ENCODE data around the gene GMEB1.

GMEB1 gene

DNA sequence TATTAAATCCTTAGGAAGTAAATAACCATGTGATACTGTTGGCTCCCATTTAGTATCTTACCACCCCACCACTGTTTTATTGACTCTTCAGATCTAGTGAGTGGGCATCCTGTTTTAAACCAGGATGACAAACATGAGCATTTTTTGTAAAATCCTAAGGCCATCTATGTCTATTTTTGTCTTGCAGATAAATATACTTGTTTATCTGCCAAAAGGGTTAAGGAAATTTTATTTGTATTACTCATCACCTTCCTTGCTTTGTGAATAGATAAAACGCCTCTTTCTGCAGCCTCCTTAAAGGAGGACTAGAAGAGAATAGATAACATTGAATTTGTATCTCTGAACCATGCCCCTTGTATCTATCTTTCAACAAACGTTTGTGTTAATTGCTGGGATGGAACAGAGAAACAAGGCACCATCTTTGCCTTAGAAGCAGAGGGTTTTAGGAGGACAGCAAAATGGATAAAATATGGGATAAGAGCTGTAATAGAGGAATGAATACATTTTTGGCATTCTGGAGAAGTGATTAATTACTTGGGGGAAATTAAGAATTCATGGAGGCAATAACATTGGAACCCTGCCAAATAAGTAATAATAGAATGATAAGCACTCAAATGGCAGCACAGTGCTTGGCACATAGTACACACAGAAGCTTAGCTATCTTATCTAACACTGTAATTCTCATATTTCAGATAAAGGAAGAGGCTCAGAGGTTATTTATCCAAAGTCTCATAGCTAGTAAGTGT lies 82.9 kb downstream of the GMEB1 start:
- DNase-seq = no peak

DNA sequence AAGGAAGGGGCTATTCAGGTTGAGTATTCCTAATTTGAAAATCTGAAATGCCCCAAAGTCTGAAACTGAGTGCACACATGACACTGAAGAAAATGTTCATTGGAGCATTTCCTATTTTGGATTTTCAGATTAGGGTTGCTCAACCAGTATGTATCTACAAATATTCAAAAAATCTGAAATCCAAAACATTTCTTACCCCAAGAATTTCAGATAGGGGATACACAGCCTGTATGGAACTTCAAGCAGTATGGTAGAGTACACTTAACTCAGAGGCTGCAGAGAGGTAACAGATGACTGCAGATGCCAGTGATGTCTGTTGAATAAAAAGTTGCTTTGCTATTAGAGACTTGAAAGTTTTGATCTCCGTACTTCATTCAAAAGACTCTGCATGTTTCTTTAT lies 87.1 kb downstream of the GMEB1 start:
- DNase-seq = no peak

DNA sequence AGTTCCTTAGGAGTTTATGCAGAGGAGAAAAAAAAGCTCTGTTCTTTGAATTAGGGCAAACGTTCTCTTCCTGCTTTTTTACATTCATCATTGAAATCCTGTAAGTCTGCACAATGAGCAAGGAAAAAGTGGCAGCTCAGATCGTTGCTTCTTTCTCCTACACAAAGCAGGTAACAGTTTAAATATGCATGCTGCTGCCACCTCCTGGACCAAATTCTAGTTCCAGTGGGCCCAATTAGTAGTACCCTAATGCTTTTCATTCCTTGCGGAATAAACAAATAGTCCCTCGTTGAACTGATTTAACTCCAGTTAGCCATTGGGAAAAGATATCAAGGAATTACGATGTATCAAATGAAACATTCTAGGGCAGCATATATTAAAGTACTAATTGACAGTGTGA lies 88.3 kb downstream of the GMEB1 start:
- DNase-seq = no peak

DNA sequence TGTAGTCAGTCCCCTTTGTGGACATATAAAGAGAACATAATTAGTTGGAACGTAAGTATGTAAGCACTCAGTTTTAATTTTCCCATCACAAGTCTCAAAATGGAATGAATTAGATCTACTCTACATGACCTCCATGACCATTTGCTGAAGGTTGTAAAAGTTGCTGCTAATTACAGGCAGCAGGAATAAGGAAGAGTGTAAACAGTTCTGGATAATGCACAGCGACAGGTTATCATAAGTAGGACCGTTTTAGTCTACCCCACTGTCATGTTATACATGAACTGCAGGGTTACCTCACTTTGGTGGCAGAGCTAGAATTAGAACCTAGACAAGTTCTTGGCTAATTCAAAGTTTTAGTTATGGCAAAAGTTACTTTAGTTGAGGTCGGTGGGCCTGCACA lies 89.8 kb downstream of the GMEB1 start:
- no peak for DNase-seq

DNA sequence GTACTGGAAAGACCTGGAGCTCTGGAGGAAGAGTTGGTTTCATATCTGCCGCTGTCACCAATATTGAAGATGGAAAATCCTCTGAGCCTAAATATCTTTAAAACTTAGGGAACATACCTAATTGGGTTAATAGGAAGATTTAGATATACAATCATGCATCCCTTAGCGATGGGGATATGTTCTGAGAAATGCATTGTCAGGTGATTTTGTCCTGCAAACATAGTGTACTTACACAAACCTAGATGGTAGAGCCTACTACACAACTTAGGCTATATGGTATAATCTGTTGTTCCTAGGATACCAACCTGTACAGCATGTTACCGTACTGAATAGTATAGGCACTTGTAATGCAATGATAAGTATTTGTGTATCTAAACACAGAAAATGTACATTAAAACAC lies 90.7 kb downstream of the GMEB1 start:
- DNase-seq = no peak

DNA sequence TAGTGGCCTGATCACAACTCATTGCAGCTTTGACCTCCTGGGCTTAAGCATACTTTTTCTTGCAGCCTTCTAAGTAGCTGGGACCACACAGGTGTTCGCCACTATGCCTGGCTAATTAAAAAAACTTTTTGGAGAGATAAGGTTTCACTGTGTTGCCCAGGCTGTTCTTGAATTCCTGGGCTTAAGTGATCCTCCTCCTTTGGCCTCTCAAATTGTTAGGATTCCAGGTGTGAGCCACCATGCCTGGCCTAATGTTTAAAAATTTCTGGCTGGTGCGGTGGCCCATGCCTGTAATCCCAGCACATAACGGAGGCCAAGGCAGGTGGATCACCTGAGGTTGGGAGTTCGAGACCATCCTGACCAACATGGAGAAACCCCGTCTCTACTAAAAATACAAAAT lies 92.6 kb downstream of the GMEB1 start:
- DNase-seq = no peak

DNA sequence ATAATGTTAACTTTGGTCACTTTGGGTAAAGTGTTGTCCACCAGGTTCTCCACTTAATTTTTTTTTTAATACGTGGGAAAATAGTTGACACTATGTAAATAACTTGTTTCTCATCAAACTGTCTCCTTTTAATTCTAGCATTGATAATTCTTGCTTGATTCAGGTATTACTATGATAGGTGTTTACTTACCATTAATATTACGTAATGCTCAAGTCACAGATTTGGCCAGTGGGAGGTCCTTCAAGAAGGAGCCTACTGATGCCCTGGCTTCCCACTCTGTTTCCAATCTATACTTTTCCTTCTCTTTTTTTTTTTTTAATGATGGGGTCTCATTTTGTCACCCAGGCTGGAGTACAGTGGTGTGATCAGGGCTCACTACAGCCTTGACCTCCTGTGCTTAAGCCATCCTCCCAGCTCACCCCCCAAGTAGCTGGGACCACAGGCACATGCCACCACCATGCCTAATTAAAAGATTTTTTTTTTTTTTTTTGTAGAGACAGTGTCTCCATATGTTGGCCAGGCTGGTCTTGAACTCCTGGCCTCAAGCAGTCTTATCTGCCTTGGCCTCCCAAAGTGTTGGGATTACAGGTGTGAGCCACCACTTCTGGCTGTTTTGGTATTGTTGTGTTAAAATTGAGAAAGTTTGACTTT lies 98.1 kb downstream of the GMEB1 start:
- DNase-seq = no peak

Measured in RPMI8226 (cell line).